C4-2B (cell line): ENCODE results near the gene CAB39.

Experiments used
- CTCF ChIP-seq: fragments of 450-650 bp; conservative IDR thresholded peaks from 2 replicates; pipeline ENCODE4 v1.5.1; 2017; ENCODE audit warnings: mild to moderate bottlenecking
- ZFX ChIP-seq: fragments of 450-650 bp; IDR thresholded peaks from 2 replicates; pipeline ENCODE4 v1.6.1; 2017

- no peak for TF ChIP-seq CTCF
- TF ChIP-seq ZFX, result no peak
Measured at GRCh38 chr2:230674401-230674800, 38.2 kb upstream of the CAB39 start.
